SU-DHL-6 (cell line): ENCODE data around the gene RAPGEF6.
A peak's percentile ranks its signal among the peaks of the same experiment; 100 is the strongest.

ENCODE experiments used
- H2AFZ ChIP-seq: fragments of 200-600 bp; sonication (generic); 2 replicates; pipeline ENCODE4 v1.6.1; 2014; ENCODE audit warnings: low read depth, mild to moderate bottlenecking, moderate library complexity, mixed read lengths, antibody characterized with exemption, low read length; ENCODE audit not compliant: severe bottlenecking
- H3F3A ChIP-seq: fragments of 200-600 bp; shearing (Covaris generic); 2 replicates; pipeline ENCODE4 v1.6.0; 2016; ENCODE audit warnings: antibody characterized with exemption, mild to moderate bottlenecking; ENCODE audit not compliant: insufficient read depth
- H3K27ac ChIP-seq: fragments of 200-600 bp; sonication (generic); 2 replicates; pipeline ENCODE4 v1.5.1; 2016; ENCODE audit warnings: low read depth, mild to moderate bottlenecking, low read length, moderate library complexity, mixed read lengths
- H3K27me3 ChIP-seq: fragments of 200-600 bp; sonication (generic), shearing (Covaris generic); 2 replicates; pipeline ENCODE4 v1.6.0; 2014; ENCODE audit warnings: mild to moderate bottlenecking, low read length
- H3K36me3 ChIP-seq: fragments of 200-600 bp; sonication (generic); 2 replicates; pipeline ENCODE4 v1.6.1; 2014; ENCODE audit warnings: mild to moderate bottlenecking, low read length, mixed read lengths
- H3K4me2 ChIP-seq: fragments of 300-600, 200-600 bp; shearing (Covaris generic), sonication (generic); 2 replicates; pipeline ENCODE4 v1.6.0; 2014; ENCODE audit warnings: low read length, low read depth, mild to moderate bottlenecking; ENCODE audit not compliant: poor library complexity, severe bottlenecking
- H3K4me3 ChIP-seq: fragments of 200-600 bp; sonication (generic); 2 replicates; pipeline ENCODE4 v1.5.1; 2014; ENCODE audit warnings: antibody characterized with exemption, low read length, mild to moderate bottlenecking, mixed read lengths; ENCODE audit not compliant: insufficient read depth, poor library complexity, severe bottlenecking
- H3K79me2 ChIP-seq: fragments of 200-600 bp; sonication (generic); 2 replicates; pipeline ENCODE4 v1.6.1; 2014; ENCODE audit warnings: mild to moderate bottlenecking, low read length, moderate library complexity; ENCODE audit not compliant: insufficient read depth
- H3K9ac ChIP-seq: fragments of 200-600 bp; sonication (generic); 2 replicates; pipeline ENCODE4 v1.7.0; 2014; ENCODE audit warnings: mild to moderate bottlenecking, low read length
- H3K9me2 ChIP-seq: fragments of 200-600 bp; sonication (generic); replicated peaks from 2 replicates; pipeline ENCODE4 v1.6.1; 2014; ENCODE audit warnings: low read length; ENCODE audit not compliant: insufficient read depth
- H3K9me3 ChIP-seq: fragments of 200-600 bp; sonication (generic); 2 replicates; pipeline ENCODE4 v1.6.1; 2014; ENCODE audit warnings: low read length, mixed read lengths; ENCODE audit not compliant: insufficient read depth
- H4K20me1 ChIP-seq: fragments of 200-600 bp; sonication (generic); 2 replicates; pipeline ENCODE4 v1.6.1; 2014; ENCODE audit warnings: low read depth, mild to moderate bottlenecking, antibody characterized with exemption, low read length, moderate library complexity, mixed read lengths
- EZH2phosphoT487 ChIP-seq: fragments of 200-600 bp; sonication (generic), shearing (Covaris generic); conservative IDR thresholded peaks from 2 replicates; pipeline ENCODE4 v1.6.1; 2018; ENCODE audit warnings: mild to moderate bottlenecking, antibody characterized with exemption, low read length, moderate library complexity, mixed read lengths
- TF ChIP-seq, protein P1 (sequence below): fragments of 200-600 bp; sonication (generic); IDR thresholded peaks from one replicate; pipeline ENCODE4 v1.5.1; 2017; ENCODE audit warnings: antibody characterized with exemption, mild to moderate bottlenecking, low read length, moderate library complexity; ENCODE audit not compliant: insufficient read depth, poor library complexity, severe bottlenecking

Gene RAPGEF6

DNA sequence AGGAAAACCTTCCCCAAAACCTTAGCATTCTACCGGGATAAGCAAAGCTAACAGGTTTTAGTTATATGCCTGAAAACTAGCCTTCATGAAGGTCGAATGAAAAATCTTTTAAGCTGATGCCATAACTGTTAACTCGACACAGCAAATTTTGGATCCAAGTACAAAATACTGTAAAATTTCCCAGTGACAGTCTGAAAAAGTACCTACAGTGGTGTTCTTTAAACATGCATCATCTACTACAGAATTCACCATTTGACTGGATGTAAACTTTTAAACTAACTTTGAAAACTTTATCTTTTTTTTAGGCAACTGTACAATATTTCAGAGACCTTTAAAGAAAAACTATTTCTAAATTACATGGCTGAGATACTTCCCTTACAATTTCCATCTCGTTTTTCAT lies 791 bp downstream of the RAPGEF6 start:
- H4K20me1 ChIP-seq, result peaks cover 20% of the 10 kb centered on the region
- peaks cover 57% of the 10 kb centered on the region for H3K79me2 ChIP-seq
- peaks cover 24% of the 10 kb centered on the region for H3F3A ChIP-seq
- H3K9ac ChIP-seq, result peak overlapping the region; percentile 81
- no peak overlapping the region for H2AFZ ChIP-seq
- peak overlapping the region; percentile 83 for H3K4me2 ChIP-seq
- H3K4me3 ChIP-seq, result peak overlapping the region; percentile 70
- no peaks in the 10 kb centered on the region for H3K27me3 ChIP-seq
- no peak for TF ChIP-seq EZH2phosphoT487
- TF ChIP-seq, protein P1, sequence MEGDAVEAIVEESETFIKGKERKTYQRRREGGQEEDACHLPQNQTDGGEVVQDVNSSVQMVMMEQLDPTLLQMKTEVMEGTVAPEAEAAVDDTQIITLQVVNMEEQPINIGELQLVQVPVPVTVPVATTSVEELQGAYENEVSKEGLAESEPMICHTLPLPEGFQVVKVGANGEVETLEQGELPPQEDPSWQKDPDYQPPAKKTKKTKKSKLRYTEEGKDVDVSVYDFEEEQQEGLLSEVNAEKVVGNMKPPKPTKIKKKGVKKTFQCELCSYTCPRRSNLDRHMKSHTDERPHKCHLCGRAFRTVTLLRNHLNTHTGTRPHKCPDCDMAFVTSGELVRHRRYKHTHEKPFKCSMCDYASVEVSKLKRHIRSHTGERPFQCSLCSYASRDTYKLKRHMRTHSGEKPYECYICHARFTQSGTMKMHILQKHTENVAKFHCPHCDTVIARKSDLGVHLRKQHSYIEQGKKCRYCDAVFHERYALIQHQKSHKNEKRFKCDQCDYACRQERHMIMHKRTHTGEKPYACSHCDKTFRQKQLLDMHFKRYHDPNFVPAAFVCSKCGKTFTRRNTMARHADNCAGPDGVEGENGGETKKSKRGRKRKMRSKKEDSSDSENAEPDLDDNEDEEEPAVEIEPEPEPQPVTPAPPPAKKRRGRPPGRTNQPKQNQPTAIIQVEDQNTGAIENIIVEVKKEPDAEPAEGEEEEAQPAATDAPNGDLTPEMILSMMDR, result no peak
- no peaks in the 10 kb centered on the region for H3K9me2 ChIP-seq
- no peaks in the 10 kb centered on the region for H3K36me3 ChIP-seq
- H3K9me3 ChIP-seq, result no peaks in the 10 kb centered on the region
- peak overlapping the region; percentile 97 for H3K27ac ChIP-seq

DNA sequence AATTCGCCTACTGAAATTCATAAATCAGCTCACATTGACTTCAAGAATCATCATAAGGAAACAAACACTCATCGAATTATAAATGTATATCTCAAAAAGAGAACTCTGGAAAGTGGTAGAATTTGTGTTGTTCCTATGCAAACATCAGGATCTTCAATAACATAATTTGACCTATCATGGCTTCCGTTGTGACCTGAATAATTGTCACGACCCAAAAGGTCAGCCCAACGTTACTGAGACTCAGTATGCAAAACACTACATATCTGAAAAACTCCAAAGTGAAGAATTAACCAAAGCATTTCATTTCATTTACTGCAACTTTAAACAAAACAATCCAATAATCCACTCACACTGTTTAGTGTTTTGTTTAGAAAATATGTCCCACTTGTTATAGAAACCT lies 1.2 kb downstream of the RAPGEF6 start:
- peak overlapping the region; percentile 70 for H3K4me3 ChIP-seq
- H3K79me2 ChIP-seq, result peaks cover 61% of the 10 kb centered on the region
- H4K20me1 ChIP-seq, result peaks cover 20% of the 10 kb centered on the region
- H3K9me3 ChIP-seq, result no peaks in the 10 kb centered on the region
- H3K9me2 ChIP-seq, result no peaks in the 10 kb centered on the region
- H2AFZ ChIP-seq, result no peak overlapping the region
- no peaks in the 10 kb centered on the region for H3K36me3 ChIP-seq
- H3F3A ChIP-seq, result peaks cover 24% of the 10 kb centered on the region
- peak overlapping the region; percentile 97 for H3K27ac ChIP-seq
- H3K9ac ChIP-seq, result peak overlapping the region; percentile 81
- H3K4me2 ChIP-seq, result peak overlapping the region; percentile 83
- TF ChIP-seq, protein P1, result no peak
- no peak for TF ChIP-seq EZH2phosphoT487
- no peaks in the 10 kb centered on the region for H3K27me3 ChIP-seq

DNA sequence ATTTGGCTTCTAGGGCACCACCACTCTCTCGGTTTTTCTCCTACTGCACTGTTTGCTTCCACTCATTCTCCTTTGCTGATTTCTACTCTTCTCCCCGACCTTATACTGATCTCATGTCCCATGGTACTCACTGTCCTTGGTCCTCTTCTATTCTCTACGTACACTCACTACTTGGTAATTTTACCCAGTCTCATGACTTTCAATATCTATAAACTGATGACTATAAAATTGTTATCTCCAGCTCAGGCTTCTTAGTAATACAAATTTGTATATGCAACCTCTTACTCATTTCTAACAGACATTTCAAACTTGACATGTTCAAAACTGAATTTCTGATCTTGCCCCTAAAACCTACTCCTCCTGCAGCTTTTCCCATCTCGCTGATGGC lies 4.1 kb downstream of the RAPGEF6 start:
- H3K27ac ChIP-seq, result peak overlapping the region; percentile 11
- peak overlapping the region; percentile 3 for H3K4me3 ChIP-seq

More for the DNA sequence above, 4.1 kb downstream of the RAPGEF6 start:
- Histone ChIP-seq H3K4me2 (peak overlapping the region; percentile 83), H3K9me2 (no peaks in the 10 kb centered on the region), H3K27me3 (no peaks in the 10 kb centered on the region), H4K20me1 (peaks cover 25% of the 10 kb centered on the region), H3F3A (peaks cover 21% of the 10 kb centered on the region), H3K9me3 (no peaks in the 10 kb centered on the region), H3K79me2 (peaks cover 90% of the 10 kb centered on the region), H3K9ac (peak overlapping the region; percentile 21; the same call in 1 of the 2 replicates), H2AFZ (no peak overlapping the region), H3K36me3 (no peaks in the 10 kb centered on the region)
- TF ChIP-seq, protein P1, result no peak
- no peak for TF ChIP-seq EZH2phosphoT487
